ENCODE measurements around the gene LIPG. TPM values are rescaled to one million over a fixed set of nuclear protein-coding genes. Genes with fewer than 3 reads are reported as not detected.
"Not testable (repeated sequence)": the region's sequence is repeated elsewhere in the genome, so short reads cannot be mapped to it uniquely, and the experiment has no call there.

Gene LIPG
- total RNA-seq, 2 experiments from 2014 or later: 0.09 TPM; not detected in 1

DNA sequence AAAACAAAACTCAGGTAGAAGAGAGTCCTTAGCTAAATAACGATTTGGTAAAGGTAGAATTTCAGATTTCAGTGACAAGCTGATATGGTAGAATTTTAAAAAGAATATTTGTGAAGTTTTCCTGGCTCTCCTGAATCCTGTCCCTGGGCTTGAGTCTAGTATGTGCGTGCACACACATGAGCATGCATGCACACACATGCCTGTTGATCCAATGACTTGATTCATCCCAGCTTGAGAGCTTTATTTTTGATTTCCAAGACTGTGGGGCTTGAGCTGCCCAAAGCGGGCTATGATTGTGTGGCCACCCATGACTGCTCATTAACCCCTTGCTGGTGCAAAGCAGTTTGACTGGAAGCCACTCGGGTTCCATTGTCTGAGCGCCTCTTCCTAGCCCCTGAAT lies 9.0 kb downstream of the LIPG start:
- H3K4me1 Mint-ChIP-seq: no peaks in the 10 kb centered on the region

DNA sequence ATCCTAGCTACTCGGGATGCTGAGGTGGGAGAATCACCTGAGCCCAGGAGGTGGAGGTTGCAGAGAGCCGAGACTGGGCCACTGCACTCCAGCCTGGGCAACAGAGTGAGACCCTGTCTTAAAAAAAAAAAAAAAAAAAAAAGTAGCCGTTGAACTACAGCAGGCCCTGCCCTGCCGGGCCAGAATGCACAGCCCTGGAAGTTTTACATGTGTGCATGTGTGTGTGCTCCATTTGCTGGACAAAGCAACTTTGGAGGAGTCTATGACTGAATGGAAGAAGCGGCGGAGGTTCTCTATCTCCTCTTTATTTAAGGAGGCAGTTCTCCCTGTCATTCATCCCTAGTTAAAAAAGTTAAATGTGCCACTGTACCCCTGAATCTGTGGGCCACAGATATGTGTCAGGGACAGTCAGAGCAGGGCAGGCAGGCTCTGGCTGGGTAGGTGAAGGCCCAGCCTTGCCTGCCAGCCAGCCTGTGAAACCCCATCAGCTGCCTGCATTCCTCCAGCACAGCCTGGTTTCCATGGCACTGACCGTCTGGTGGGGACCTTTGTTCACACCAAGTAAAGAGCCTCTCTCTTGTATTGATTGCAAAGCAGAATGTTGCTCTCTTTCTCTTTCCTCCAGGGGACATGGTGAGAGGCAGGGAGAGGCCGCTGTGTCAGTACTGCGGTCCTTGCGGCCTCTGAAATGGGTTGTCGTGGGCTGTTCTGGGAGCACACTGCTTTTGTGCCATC lies 10.9 kb downstream of the LIPG start:
- H3K27ac Mint-ChIP-seq: no peak overlapping the region
- H3K36me3 Mint-ChIP-seq: no peaks in the 10 kb centered on the region
- no peak overlapping the region for H3K4me3 Mint-ChIP-seq
- H3K4me1 Mint-ChIP-seq: no peaks in the 10 kb centered on the region
- H3K9me3 Mint-ChIP-seq: no peaks in the 10 kb centered on the region
- ATAC-seq (ENCODE audit: low read depth) (no peak), DNase-seq (no peak)
- POLR2A ChIA-PET: interaction anchor here (0.6 kb wide), 1 partner anchor 546 kb away, joined by 3 read pairs; no protein-coding TSS in a partner anchor
- H3K27me3 Mint-ChIP-seq: peaks cover 6% of the 10 kb centered on the region

More for the DNA sequence above, 9.0 kb downstream of the LIPG start:
- POLR2A ChIA-PET: no interaction called here
- Mint-ChIP-seq H3K36me3 (no peaks in the 10 kb centered on the region), H3K27me3 (peaks cover 15% of the 10 kb centered on the region), H3K27ac (no peak overlapping the region), H3K9me3 (no peaks in the 10 kb centered on the region), H3K4me3 (no peak overlapping the region)
- DNase-seq: no peak
- ATAC-seq (ENCODE audit: low read depth): no peak

DNA sequence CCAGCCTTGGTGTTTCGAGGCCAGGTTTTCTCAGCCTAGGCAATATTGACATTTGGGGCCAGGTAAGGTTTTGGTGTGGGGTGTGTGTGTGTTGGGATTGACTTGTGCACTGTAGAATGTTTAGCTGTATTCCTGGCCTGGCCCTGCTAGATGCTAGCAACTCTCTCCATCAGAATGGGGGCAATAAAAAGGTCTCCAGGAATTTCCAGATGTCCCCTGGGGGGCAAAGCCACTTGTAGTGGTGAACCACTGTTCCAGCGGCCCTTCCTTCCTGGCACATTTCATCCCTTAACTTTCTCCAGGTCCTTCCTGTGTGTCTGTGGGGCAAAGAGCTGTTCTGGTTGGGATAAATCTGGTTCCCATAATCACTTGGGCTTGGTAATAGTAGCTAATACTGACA lies 12.0 kb downstream of the LIPG start:
- peaks cover 3% of the 10 kb centered on the region for H3K27me3 Mint-ChIP-seq
- no peak for ATAC-seq (ENCODE audit: low read depth)
- no peak overlapping the region for H3K4me3 Mint-ChIP-seq
- H3K9me3 Mint-ChIP-seq: no peaks in the 10 kb centered on the region
- DNase-seq: no peak
- no peak overlapping the region for H3K27ac Mint-ChIP-seq
- H3K4me1 Mint-ChIP-seq: no peaks in the 10 kb centered on the region
- POLR2A ChIA-PET: no interaction called here
- H3K36me3 Mint-ChIP-seq: no peaks in the 10 kb centered on the region

DNA sequence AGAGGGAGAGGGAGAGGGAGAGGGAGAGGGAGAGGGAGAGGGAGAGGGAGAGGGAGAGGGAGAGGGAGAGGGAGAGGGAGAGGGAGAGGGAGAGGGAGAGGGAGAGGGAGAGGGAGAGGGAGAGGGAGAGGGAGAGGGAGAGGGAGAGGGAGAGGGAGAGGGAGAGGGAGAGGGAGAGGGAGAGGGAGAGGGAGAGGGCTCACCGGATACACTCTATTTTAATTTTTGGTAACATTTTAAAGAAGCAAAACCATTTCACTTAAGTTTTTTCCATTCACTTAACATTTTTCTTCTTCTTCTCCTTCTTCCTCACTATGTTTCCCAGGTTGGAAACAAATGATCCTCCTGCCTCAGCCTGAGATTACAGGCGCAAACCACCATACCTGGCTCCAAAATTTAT lies 17.2 kb downstream of the LIPG start:
- H3K9me3 Mint-ChIP-seq; H3K4me3 Mint-ChIP-seq; ATAC-seq (ENCODE audit: low read depth); H3K27ac Mint-ChIP-seq; POLR2A ChIA-PET; H3K4me1 Mint-ChIP-seq; H3K36me3 Mint-ChIP-seq; DNase-seq: not testable (repeated sequence)
- H3K27me3 Mint-ChIP-seq: peaks cover 13% of the 10 kb centered on the region

DNA sequence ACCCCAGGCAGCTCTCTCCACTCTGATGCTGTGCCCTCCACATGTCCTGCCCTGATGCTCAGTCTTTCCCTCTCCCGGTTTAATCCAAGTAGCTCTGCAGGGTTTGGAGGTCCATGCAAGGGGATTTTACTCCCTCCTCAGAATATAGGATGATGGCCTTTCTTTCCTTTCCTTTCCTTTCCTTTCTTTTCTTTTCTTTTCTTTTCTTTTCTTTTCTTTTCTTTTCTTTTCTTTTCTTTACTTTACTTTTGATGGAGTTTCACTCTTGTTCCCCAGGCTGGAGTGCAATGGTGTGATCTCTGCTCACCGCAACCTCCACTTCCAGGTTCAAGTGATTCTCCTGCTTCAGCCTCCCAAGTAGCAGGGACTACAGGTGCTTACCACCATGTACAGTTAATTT lies 17.7 kb downstream of the LIPG start:
- H3K36me3 Mint-ChIP-seq; POLR2A ChIA-PET; H3K4me1 Mint-ChIP-seq; H3K4me3 Mint-ChIP-seq; DNase-seq; H3K27ac Mint-ChIP-seq; H3K9me3 Mint-ChIP-seq; ATAC-seq (ENCODE audit: low read depth): not testable (repeated sequence)
- H3K27me3 Mint-ChIP-seq: peaks cover 13% of the 10 kb centered on the region

DNA sequence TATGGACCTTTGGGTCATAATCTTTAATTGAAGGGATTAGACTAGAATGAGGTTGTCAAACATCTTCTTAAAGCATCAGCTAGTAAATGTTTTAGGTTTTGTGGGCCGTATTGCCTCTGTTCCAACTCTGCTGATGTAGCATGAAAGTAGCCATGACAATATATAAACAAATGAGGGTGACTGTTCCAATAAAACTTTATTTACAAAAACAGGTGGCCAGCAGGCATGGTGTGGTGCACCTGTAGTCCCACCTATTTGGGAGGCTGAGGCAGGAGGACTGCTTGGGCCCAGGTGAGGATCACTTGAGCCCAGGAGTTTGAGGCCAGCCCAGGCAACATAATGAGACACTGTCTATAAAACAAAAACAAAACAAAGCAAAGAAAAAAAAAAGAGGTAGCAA lies 18.4 kb downstream of the LIPG start:
- Mint-ChIP-seq H3K27ac (no peak overlapping the region), H3K36me3 (no peaks in the 10 kb centered on the region), H3K27me3 (peaks cover 13% of the 10 kb centered on the region), H3K4me1 (no peaks in the 10 kb centered on the region), H3K4me3 (no peak overlapping the region), H3K9me3 (no peaks in the 10 kb centered on the region)
- POLR2A ChIA-PET: no interaction called here
- DNase-seq: no peak
- no peak for ATAC-seq (ENCODE audit: low read depth)

DNA sequence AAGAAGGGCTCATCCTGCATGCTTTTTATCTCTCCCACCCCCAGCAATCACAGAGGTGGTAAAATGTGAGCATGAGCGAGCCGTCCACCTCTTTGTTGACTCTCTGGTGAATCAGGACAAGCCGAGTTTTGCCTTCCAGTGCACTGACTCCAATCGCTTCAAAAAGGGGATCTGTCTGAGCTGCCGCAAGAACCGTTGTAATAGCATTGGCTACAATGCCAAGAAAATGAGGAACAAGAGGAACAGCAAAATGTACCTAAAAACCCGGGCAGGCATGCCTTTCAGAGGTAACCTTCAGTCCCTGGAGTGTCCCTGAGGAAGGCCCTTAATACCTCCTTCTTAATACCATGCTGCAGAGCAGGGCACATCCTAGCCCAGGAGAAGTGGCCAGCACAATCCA lies 19.5 kb downstream of the LIPG start:
- H3K27ac Mint-ChIP-seq: no peak overlapping the region
- H3K36me3 Mint-ChIP-seq: no peaks in the 10 kb centered on the region
- no peaks in the 10 kb centered on the region for H3K4me1 Mint-ChIP-seq
- H3K9me3 Mint-ChIP-seq: no peaks in the 10 kb centered on the region
- no peak overlapping the region for H3K4me3 Mint-ChIP-seq
- POLR2A ChIA-PET: no interaction called here
- H3K27me3 Mint-ChIP-seq: peaks cover 20% of the 10 kb centered on the region
- DNase-seq: no peak
- ATAC-seq (ENCODE audit: low read depth): no peak

DNA sequence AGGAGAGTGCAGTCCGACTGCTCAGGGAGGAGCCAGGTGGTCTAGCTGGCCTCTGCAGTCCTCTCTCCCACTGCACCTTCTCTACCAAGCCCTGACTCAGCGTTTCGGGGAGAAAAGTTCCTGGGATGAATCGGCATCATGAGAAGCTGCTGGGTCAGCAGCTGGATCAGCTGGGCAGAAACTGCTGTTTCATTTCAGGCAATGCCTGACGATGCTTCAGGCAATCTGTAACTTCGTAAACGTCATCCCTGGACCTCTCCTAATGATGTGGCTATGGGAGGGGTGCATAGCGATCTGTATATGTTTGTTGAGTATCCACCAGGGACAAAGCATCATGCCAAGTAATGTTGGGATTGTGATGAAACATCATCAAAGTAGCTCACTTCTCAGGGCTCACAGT lies 20.7 kb downstream of the LIPG start:
- no peak for ATAC-seq (ENCODE audit: low read depth)
- H3K4me1 Mint-ChIP-seq: no peaks in the 10 kb centered on the region
- POLR2A ChIA-PET: no interaction called here
- no peak overlapping the region for H3K4me3 Mint-ChIP-seq
- peaks cover 23% of the 10 kb centered on the region for H3K27me3 Mint-ChIP-seq
- no peaks in the 10 kb centered on the region for H3K36me3 Mint-ChIP-seq
- no peaks in the 10 kb centered on the region for H3K9me3 Mint-ChIP-seq
- H3K27ac Mint-ChIP-seq: no peak overlapping the region
- DNase-seq: no peak

DNA sequence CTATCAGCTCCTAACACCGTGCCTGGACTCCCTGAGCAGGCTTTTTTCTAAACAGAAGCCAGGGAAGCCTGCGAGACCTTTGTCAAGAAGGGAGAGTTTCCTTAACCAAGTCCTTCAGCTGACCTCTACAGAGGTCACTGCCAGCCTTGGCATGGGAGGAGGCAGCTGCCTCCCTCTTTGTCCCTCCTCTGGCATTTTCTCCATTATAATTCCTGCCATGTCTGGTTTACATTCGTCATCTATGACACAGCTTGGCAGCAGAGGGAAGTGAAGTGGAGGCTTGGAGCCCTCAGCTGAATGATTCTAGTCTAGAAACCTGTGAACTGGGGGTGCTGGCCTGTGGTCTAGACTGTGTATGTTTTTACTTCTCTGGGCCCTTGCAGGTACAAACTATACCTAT lies 22.5 kb downstream of the LIPG start:
- H3K27me3 Mint-ChIP-seq: peaks cover 23% of the 10 kb centered on the region
- no peaks in the 10 kb centered on the region for H3K9me3 Mint-ChIP-seq
- no peak overlapping the region for H3K4me3 Mint-ChIP-seq
- DNase-seq: no peak
- POLR2A ChIA-PET: no interaction called here
- no peak for ATAC-seq (ENCODE audit: low read depth)
- H3K27ac Mint-ChIP-seq: no peak overlapping the region
- H3K4me1 Mint-ChIP-seq: no peaks in the 10 kb centered on the region
- H3K36me3 Mint-ChIP-seq: no peaks in the 10 kb centered on the region

DNA sequence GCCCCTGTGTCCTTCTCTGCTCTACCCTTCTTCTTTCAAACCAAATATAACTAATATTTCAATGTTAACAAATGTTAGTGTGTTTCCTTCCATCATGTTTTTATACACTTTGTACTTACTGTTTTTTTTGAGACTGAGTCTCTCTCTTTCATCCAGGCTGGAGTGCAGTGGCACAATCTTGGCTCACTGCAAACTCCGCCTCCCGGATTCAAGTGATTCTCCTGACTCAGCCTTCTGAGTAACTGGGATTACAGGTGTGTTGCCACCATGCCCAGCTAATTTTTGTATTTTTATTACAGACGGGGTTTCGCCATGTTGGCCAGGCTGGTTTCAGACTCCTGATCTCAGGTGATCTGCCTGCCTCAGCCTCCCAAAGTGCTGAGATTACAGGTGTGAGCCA lies 23.1 kb downstream of the LIPG start:
- H3K27ac Mint-ChIP-seq; ATAC-seq (ENCODE audit: low read depth); POLR2A ChIA-PET; DNase-seq; H3K4me3 Mint-ChIP-seq; H3K4me1 Mint-ChIP-seq; H3K36me3 Mint-ChIP-seq; H3K9me3 Mint-ChIP-seq: not testable (repeated sequence)
- H3K27me3 Mint-ChIP-seq: peaks cover 23% of the 10 kb centered on the region

DNA sequence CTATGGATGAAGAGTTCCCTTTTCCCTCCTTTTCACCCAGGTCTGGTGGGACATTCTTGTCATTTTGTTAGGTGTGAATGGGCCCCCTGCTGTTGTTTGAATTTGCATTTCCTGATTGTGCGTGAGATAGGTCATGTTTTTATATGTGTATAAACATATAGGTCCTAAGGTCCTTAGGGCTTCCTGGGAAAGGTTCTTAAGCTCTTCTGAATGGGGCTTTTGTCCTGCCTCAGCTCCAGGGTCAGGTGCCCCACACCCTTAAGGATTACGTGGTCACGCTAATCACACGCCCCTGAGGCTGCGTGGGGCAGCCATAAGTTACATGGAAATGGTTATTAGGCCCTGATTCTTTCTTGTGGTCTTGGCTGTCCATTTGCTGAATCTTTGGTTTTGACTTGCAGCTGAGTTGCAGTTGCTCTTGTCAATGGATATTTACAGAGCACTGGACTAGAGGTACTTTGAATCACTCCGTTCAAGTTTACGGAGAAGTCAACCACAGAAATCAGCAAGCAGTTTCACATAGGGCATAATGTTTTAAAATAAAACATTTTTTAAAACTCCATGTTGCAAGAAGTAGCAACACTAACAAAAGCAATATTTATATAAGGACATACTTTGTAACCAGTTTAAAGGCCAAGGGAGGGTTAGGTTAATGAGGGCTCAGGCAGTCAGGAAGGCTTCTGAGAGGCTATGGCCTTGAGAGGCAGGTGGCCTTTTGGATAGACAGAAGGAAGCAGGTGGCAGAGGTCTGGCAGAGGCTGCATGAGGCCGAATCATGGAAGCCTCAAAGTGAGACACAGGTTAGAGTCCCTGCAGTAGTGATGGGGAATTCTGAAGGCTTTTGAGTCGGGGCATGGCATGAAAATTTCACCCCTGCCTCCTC lies 24.2 kb downstream of the LIPG start:
- Mint-ChIP-seq H3K4me3 (no peak overlapping the region), H3K36me3 (no peaks in the 10 kb centered on the region), H3K27ac (no peak overlapping the region), H3K9me3 (no peaks in the 10 kb centered on the region), H3K27me3 (peaks cover 17% of the 10 kb centered on the region), H3K4me1 (no peaks in the 10 kb centered on the region)
- DNase-seq: no peak
- no peak for ATAC-seq (ENCODE audit: low read depth)
- POLR2A ChIA-PET: no interaction called here

DNA sequence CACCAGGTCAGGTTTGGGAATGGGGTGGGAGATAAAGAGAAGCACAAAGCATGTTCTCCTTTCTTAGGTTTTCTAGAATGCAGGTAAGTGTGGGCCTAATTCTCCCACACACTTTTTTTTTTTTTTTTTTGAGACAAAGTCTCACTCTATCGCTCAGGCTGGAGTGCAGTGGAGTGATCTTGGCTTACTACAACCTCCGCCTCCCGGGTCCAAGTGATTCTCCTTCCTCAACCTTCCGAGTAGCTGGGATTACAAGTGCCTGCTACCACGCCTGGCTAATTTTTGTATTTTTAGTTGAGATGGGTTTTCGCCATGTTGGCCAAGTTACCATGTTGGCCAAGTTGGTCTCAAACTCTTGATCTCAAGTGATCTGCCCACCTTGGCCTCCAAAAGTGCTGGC lies 26.3 kb downstream of the LIPG start:
- Mint-ChIP-seq H3K9me3 (no peaks in the 10 kb centered on the region), H3K4me3 (no peak overlapping the region), H3K27ac (no peak overlapping the region), H3K27me3 (peaks cover 13% of the 10 kb centered on the region), H3K4me1 (no peaks in the 10 kb centered on the region), H3K36me3 (no peaks in the 10 kb centered on the region)
- POLR2A ChIA-PET: no interaction called here
- ATAC-seq (ENCODE audit: low read depth) (no peak), DNase-seq (no peak)

DNA sequence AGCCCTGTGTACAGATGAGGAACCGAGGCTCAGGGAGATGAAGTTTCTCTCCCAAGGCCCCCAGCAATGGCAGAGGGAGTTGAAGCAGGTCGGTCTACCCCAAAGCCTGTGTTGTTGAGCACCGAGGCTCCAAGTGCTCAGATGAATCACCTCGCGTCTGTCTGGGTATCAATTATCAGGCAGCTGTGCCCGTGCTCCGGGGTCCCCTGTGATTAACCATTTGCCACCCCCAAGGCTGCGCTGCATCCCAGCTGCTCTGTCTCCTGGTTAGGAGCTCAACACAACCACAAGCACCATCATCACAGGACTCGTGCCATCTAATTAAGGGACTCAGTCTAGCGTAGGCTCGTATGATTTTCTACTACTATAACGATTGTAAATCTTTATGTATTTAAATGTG lies 27.1 kb downstream of the LIPG start:
- ATAC-seq (ENCODE audit: low read depth): no peak
- no peak for DNase-seq

DNA sequence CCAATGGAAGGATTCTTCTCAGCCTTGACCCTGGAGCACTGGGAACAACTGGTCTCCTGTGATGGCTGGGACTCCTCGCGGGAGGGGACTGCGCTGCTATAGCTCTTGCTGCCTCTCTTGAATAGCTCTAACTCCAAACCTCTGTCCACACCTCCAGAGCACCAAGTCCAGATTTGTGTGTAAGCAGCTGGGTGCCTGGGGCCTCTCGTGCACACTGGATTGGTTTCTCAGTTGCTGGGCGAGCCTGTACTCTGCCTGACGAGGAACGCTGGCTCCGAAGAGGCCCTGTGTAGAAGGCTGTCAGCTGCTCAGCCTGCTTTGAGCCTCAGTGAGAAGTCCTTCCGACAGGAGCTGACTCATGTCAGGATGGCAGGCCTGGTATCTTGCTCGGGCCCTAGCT lies 28.8 kb downstream of the LIPG start:
- ATAC-seq (ENCODE audit: low read depth): no peak
- no peak overlapping the region for H3K27ac Mint-ChIP-seq
- no peak overlapping the region for H3K4me3 Mint-ChIP-seq
- no peaks in the 10 kb centered on the region for H3K36me3 Mint-ChIP-seq
- H3K4me1 Mint-ChIP-seq: no peaks in the 10 kb centered on the region
- H3K9me3 Mint-ChIP-seq: no peaks in the 10 kb centered on the region
- H3K27me3 Mint-ChIP-seq: peaks cover 12% of the 10 kb centered on the region
- no peak for DNase-seq
- POLR2A ChIA-PET: no interaction called here

More for the DNA sequence above, 27.1 kb downstream of the LIPG start:
- Mint-ChIP-seq H3K36me3 (no peaks in the 10 kb centered on the region), H3K4me1 (no peaks in the 10 kb centered on the region), H3K4me3 (no peak overlapping the region), H3K27ac (no peak overlapping the region), H3K9me3 (no peaks in the 10 kb centered on the region), H3K27me3 (peaks cover 13% of the 10 kb centered on the region)
- POLR2A ChIA-PET: no interaction called here
